GM19099 (cell line): ENCODE data around the gene MXRA8.

Experiments
- POLR2A ChIP-seq: IDR thresholded peaks from 3 replicates; pipeline ENCODE4 v1.6.1; 2011; ENCODE audit warnings: low read depth; ENCODE audit not compliant: insufficient read length; ENCODE audit errors: extremely low read depth

MXRA8 gene

GRCh38 chr1:1374929-1375662 lies 16.7 kb upstream of the MXRA8 start, which contains the start of gene AURKAIP1:
Gene AURKAIP1 (minus strand): TSS chr1:1375207. CDS start chr1:1374756, 451 bp downstream.
- TF ChIP-seq POLR2A, result peak; percentile 70

DNA sequence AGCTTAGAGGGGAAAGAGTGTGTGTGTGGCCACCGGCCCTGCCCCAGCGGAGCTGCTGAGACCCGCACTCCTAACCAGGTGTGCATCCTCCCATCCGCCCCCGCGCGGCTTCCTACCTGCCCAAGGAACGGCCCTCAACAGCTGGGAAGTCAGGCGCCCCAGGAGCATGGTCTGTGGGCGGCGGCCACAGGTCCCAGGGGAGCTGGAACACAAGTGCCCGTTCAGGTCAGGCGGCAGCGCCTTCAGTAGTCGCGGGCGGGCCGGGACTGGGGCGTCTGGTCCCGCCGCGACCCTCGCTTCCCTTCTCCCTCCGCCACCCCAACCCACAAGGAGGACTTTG lies 16.2 kb upstream of the MXRA8 start:
- TF ChIP-seq POLR2A, result no peak

GRCh38 chr1:1373815-1374588 lies 15.6 kb upstream of the MXRA8 start:
- TF ChIP-seq POLR2A, result no peak

GRCh38 chr1:1373051-1373814 lies 14.9 kb upstream of the MXRA8 start:
- no peak for TF ChIP-seq POLR2A

- no peak for TF ChIP-seq POLR2A
Observed at GRCh38 chr1:1371746-1372711, 13.7 kb upstream of the MXRA8 start.

- peak; percentile 29 for TF ChIP-seq POLR2A
Observed at GRCh38 chr1:1371364-1371745, 13.0 kb upstream of the MXRA8 start.

GRCh38 chr1:1370771-1371300 lies 12.5 kb upstream of the MXRA8 start:
- TF ChIP-seq POLR2A, result no peak

DNA sequence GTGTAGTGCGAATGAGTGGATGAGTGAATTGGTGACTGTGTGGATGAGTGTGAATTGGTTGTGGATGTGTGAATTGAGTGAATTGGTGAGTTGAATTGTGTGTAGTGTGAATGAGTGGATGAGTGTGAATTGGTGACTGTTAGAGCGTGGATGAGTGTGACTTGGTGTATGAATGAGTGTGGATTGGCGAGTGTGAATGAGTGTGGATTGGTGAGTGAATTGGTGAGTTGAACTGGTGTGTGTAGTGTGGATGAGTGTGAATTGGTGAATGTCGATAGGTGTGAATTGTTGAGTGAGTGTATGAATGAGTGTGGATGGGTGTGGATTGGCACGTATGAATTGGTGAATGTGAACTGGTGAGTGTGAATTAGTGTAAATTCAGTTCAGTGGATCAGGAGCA lies 9.0 kb upstream of the MXRA8 start:
- no peak for TF ChIP-seq POLR2A

GRCh38 chr1:1366699-1367066 lies 8.3 kb upstream of the MXRA8 start:
- no peak for TF ChIP-seq POLR2A

DNA sequence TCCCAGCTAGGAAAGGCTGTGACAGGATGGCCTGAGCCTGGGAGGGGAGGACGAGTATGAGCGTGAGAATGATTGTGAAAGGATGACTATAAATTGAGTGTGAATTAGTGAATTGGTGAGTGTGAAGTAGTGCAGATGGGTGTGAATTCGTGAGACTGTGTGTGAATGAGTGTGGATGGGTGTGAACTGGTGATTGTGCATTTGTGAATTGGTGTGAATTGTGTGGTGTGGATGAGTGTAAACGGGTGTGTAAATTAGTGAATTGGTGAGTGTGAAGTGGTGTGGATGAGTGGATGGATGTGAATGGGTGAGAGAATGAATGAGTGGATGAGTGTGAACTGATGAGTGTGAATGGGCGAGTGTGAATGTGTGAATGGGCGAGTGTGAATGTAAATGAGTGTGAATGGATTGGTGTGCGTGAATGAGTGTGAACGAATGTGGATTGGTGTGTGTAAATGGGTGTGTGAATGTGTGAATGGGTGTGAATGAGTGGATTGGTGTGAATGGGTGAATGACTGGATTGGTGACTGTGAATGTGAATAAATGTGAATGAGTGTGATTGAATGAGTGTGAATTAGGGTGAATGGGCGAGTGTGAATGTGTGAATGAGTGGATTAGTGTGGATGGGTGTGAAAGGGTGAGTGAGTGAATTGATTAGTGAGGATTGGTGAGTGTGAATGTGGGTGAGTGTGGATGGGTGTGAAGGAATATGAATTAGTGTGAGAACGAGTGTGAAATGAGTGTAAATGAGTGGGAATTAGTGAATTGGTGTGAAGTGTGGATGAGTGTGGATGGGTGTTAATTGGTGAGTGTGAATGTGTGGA lies 7.7 kb upstream of the MXRA8 start:
- no peak for TF ChIP-seq POLR2A

DNA sequence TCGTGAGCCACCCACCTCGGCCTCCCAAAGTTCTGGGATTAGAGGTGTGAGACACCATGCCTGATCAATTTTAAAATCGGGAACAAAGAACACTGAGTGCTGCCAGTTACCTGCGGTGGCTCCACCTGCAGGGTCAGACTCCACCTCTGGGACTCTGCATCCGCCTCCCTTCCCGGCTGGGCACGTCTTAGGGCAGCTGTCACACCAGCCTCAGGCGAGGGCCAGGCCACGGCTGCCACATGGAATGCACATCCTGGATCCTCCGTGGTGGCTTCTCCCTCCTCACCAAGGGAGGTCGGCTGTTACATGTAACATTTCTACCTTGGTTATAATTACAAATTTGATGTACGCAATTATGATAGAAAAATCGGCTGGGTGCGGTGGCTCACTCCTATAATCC lies 5.9 kb upstream of the MXRA8 start:
- TF ChIP-seq POLR2A, result no peak

DNA sequence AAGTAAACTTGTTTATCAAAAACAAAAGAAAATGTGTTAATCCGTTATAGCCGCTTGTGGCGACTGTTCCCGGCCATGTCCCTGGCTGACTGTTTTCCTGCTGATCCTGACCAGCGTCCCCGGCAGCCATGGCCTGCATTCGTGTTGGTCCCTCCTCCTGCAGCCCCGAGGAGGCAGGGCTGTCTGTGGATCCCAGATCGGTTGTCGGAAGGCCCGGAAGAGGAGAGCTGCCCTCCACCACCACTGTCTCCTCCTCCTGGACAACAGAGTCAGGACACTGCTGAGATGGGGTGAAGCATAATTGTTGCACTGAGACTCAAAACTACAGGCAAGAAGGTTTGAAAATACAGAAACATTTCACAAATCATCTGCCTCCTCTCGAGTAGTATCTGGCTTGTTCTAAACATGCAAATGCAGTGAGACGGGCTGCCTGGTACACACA lies 3.6 kb upstream of the MXRA8 start:
- no peak for TF ChIP-seq POLR2A

GRCh38 chr1:1361233-1361981 lies 3.1 kb upstream of the MXRA8 start:
- no peak for TF ChIP-seq POLR2A
